Ishikawa (cell line): ENCODE data around the gene PHOX2A.

ENCODE experiments used
- CEBPB ChIP-seq: IDR thresholded peaks from 2 replicates; pipeline ENCODE4 v1.6.1; 2012
- CREB1 ChIP-seq: IDR thresholded peaks from 2 replicates; pipeline ENCODE4 v1.6.1; 2012; ENCODE audit warnings: low read depth
- EP300 ChIP-seq: IDR thresholded peaks from 2 replicates; pipeline ENCODE4 v1.6.1; 2012; ENCODE audit warnings: borderline replicate concordance
- MAX ChIP-seq: IDR thresholded peaks from 2 replicates; pipeline ENCODE4 v1.6.1; 2012
- NFIC ChIP-seq: IDR thresholded peaks from 2 replicates; pipeline ENCODE4 v1.6.1; 2012
- REST ChIP-seq: IDR thresholded peaks from 2 replicates; pipeline ENCODE4 v1.6.1; 2012; ENCODE audit warnings: low read depth, mild to moderate bottlenecking
- TAF1 ChIP-seq: IDR thresholded peaks from 2 replicates; pipeline ENCODE4 v1.6.1; 2012; ENCODE audit warnings: low read depth, mild to moderate bottlenecking

GRCh38 chr11:72287293-72287692 lies 43.3 kb upstream of the PHOX2A start:
- no peak for TF ChIP-seq MAX
- TF ChIP-seq CEBPB, result no peak
- TF ChIP-seq REST, result no peak
- TF ChIP-seq EP300, result no peak
- TF ChIP-seq NFIC, result no peak
- no peak for TF ChIP-seq CREB1
- no peak for TF ChIP-seq TAF1
